ENCODE measurements around the gene SNPH. TPM values are rescaled to one million over a fixed set of nuclear protein-coding genes. Genes with fewer than 3 reads are reported as not detected.

SNPH gene
- total and polyA plus RNA-seq, 9 donors = 1.5 to 6.8 (median 3.4) TPM

GRCh38 chr20:1308067-1308701 lies 42.1 kb downstream of the SNPH start:
- Histone ChIP-seq H3K36me3 (no peaks in the 10 kb centered on the region), H3K27me3 (no peaks in the 10 kb centered on the region), H3K4me3 (no peak overlapping the region), H3K27ac (no peak overlapping the region), H3K4me1 (ENCODE audit: insufficient read depth) (peaks cover under 1% of the 10 kb centered on the region), H3K9me3 (no peaks in the 10 kb centered on the region)
- WGBS, 3 donors = 83 to 85% (median 84%) methylated on average over 12 to 13 of the region's 13 CpGs
- peak in 1 of 5 donors; percentile 5 for DNase-seq
- TF ChIP-seq POLR2A (IDR thresholded peaks at IDR 0.05) = no peak
- intact Hi-C loops (cut with DNase I) = no loop called here

GRCh38 chr20:1308702-1309095 lies 42.6 kb downstream of the SNPH start:
- no peak for DNase-seq
- Histone ChIP-seq H3K4me3 (no peak overlapping the region), H3K27ac (no peak overlapping the region), H3K36me3 (no peaks in the 10 kb centered on the region), H3K4me1 (ENCODE audit: insufficient read depth) (peaks cover 2% of the 10 kb centered on the region), H3K27me3 (no peaks in the 10 kb centered on the region), H3K9me3 (no peaks in the 10 kb centered on the region)
- intact Hi-C loops (cut with DNase I) = no loop called here
- no peak for TF ChIP-seq CTCF (IDR thresholded peaks at IDR 0.05)
- no peak for TF ChIP-seq POLR2A (IDR thresholded peaks at IDR 0.05)
- no peak for TF ChIP-seq EP300 (IDR thresholded peaks at IDR 0.05)
- 89 to 93% (median 91%) methylated on average over 9 of the region's 9 CpGs for WGBS, 3 donors

GRCh38 chr20:1309439-1309847 lies 43.3 kb downstream of the SNPH start:
- Histone ChIP-seq H3K4me1 (ENCODE audit: insufficient read depth) (peaks cover 2% of the 10 kb centered on the region), H3K4me3 (no peak overlapping the region), H3K36me3 (no peaks in the 10 kb centered on the region), H3K27ac (no peak overlapping the region), H3K9me3 (no peaks in the 10 kb centered on the region), H3K27me3 (no peaks in the 10 kb centered on the region)
- TF ChIP-seq POLR2A (IDR thresholded peaks at IDR 0.05) (no peak), CTCF (IDR thresholded peaks at IDR 0.05) (no peak), EP300 (IDR thresholded peaks at IDR 0.05) (no peak)
- intact Hi-C loops (cut with DNase I) = no loop called here
- WGBS, 3 donors = 78 to 79% (median 78%) methylated on average over 12 of the region's 12 CpGs
- no peak for DNase-seq

GRCh38 chr20:1310071-1310470 lies 44.0 kb downstream of the SNPH start:
- WGBS, 3 donors = 38 to 67% (median 53%) methylated on average over 8 to 9 of the region's 9 CpGs
- Histone ChIP-seq H3K4me3 (no peak overlapping the region), H3K27ac (no peak overlapping the region), H3K9me3 (no peaks in the 10 kb centered on the region), H3K27me3 (no peaks in the 10 kb centered on the region), H3K36me3 (no peaks in the 10 kb centered on the region), H3K4me1 (ENCODE audit: insufficient read depth) (peaks cover 2% of the 10 kb centered on the region)
- intact Hi-C loops (cut with DNase I) = loop anchor here (5.0 kb wide), 4 partner anchors 87 to 157 kb away; partner anchors contain the start of gene NSFL1C (in 1 of the 4)
- DNase-seq = no peak
- TF ChIP-seq POLR2A (IDR thresholded peaks at IDR 0.05) (no peak), CTCF (IDR thresholded peaks at IDR 0.05) (no peak), EP300 (IDR thresholded peaks at IDR 0.05) (no peak)

GRCh38 chr20:1310506-1311190 lies 44.6 kb downstream of the SNPH start:
- no peaks in the 10 kb centered on the region for H3K27me3 ChIP-seq
- peaks cover 2% of the 10 kb centered on the region for H3K4me1 ChIP-seq (ENCODE audit: insufficient read depth)
- no peak overlapping the region for H3K27ac ChIP-seq
- no peaks in the 10 kb centered on the region for H3K36me3 ChIP-seq
- intact Hi-C loops (cut with DNase I) = loop anchor here (5.0 kb wide), 4 partner anchors 87 to 157 kb away; partner anchors contain the start of gene NSFL1C (in 1 of the 4)
- H3K9me3 ChIP-seq = no peaks in the 10 kb centered on the region
- TF ChIP-seq POLR2A (IDR thresholded peaks at IDR 0.05) (no peak), EP300 (IDR thresholded peaks at IDR 0.05) (no peak), CTCF (IDR thresholded peaks at IDR 0.05) (no peak)
- no peak overlapping the region for H3K4me3 ChIP-seq
- no peak for DNase-seq
- WGBS, 3 donors = 81 to 87% (median 84%) methylated on average over 12 of the region's 12 CpGs
